Stimulated activated CD4-positive, alpha-beta T cell treated with anti-CD3 and anti-CD28 coated beads, Interleukin-15, amount 100 ng/mL, for 48 hours (primary cell): ENCODE measurements around the gene COG5.
"Not testable (repeated sequence)": the region's sequence is repeated elsewhere in the genome, so short reads cannot be mapped to it uniquely, and the experiment has no call there.

Experiments
- DNase-seq, 2 donors: peaks; one replicate each; pipeline ENCODE4 v3.0.0-alpha.2; 2020; ENCODE audit warnings: low read depth in 2 of 2

Gene COG5

GRCh38 chr7:107276220-107276827, 287.4 kb downstream of the COG5 start:
- DNase-seq, result no peak

GRCh38 chr7:107274506-107274905, 289.2 kb downstream of the COG5 start:
- no peak for DNase-seq

- DNase-seq, result no peak
Measured at GRCh38 chr7:107269790-107270189, 293.9 kb downstream of the COG5 start.

GRCh38 chr7:107268594-107268993, 295.1 kb downstream of the COG5 start:
- no peak for DNase-seq

- no peak for DNase-seq
Measured at GRCh38 chr7:107267138-107267537, 296.6 kb downstream of the COG5 start.

DNA sequence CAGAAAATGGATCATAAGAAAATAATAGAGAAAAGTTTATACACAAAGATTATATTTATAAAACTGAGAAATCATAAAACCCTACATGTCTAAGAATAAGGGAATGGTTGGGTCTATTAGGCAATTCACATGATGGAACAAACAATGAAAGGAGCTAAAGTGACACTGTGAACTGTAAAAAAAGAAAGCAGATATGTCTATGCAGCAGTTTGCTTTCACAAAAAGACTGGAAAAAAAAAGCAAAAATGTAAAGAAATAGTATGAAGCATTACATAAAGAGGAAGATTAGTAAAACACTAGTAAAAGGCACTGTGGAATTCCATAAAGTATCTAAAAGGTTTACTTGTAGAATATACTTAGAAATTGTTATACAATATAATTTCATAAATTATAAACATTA, 299.0 kb downstream of the COG5 start:
- no peak for DNase-seq

DNA sequence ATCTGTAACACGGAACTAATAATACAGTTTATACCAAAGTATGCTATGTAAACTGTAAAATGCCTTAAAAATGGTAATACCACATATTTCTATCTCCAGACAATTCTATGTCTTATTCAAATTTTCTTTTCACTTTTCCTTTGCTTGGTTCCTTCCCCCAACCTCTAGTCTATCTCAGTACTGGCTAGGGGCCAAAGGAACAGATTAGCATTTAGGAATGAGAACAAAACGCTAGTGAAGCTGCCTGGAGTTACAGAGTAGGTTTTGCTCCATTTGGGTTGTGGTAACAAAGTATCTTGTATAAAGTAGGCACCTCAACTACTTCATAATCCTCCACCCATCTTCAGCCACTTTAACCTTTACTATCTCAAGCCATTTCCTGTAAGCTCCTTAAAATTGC, 300.9 kb downstream of the COG5 start:
- DNase-seq, result no peak

GRCh38 chr7:107258737-107259136, 305.0 kb downstream of the COG5 start:
- no peak for DNase-seq

- no peak for DNase-seq
Measured at GRCh38 chr7:107255602-107256001, 308.1 kb downstream of the COG5 start.

DNA sequence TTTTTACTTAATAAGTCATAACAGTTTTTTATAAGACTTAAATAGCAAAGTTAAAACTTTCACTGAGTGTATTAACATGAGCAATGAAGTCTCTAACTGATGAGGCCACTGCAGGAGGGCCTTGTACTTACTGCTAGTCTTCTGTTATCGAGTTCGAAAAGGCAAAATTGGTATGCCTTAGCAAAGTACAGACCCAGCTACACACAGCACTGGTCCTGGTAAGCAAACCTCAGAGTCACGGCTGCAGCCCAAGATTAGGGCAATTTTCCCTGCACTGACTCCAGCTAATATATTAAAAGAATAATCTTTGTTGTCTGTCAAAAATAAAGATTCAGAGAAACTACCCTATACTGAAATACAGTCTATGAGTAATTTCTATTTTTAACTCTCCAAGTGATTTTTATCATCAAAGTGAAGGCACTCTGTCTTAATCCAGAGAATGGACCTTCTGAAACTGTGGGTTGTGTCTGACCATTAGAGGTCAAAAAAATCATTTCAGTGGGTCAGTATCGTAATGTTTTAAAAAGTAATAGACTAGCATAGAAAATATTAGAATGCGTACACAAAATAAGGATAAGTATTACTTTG, 309.2 kb downstream of the COG5 start:
- DNase-seq, result no peak

DNA sequence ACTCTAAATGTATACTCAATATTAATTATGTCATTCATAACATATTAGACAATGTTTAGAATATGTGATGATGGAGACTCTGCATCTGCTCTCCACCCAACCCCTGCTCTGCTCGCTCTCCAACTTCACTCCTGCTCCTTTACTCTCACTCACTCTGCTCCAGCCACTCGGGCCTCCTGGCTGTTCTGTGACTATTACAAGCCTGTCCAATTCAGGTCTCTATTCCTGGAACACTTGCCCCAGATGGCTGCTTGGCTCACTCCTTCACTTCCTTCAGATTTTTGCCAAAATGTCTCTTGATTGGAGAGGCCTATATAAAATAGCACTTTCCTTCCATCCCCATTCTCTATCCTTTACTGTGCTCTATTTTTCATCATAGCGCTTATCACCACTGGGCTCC, 310.1 kb downstream of the COG5 start:
- no peak for DNase-seq

- no peak for DNase-seq
Measured at GRCh38 chr7:107251963-107252362, 311.8 kb downstream of the COG5 start.

GRCh38 chr7:107248551-107249316, 315.0 kb downstream of the COG5 start:
- no peak for DNase-seq

- DNase-seq, result not testable (repeated sequence)
Measured at GRCh38 chr7:107246836-107247235, 316.9 kb downstream of the COG5 start.

DNA sequence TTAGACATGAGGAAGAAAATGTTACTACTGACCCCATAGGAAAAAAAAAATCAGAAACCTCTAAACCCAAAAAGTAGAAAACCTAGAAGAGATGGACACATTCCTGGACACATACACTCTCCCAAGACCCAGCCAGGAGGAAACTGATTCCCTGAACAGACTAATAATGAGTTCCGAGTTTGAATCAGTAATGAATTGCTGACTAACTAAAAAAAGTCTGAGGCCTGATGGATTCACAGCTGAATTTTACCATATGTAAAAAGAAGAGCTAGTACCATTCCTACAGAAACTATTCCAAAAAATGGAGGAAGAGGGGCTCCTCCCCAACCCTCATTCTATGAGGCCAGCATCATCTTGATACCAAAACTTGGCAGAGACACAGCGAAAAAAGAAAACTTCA, 319.1 kb downstream of the COG5 start:
- no peak for DNase-seq

- DNase-seq, result no peak
Measured at GRCh38 chr7:107242267-107242666, 321.5 kb downstream of the COG5 start.

DNA sequence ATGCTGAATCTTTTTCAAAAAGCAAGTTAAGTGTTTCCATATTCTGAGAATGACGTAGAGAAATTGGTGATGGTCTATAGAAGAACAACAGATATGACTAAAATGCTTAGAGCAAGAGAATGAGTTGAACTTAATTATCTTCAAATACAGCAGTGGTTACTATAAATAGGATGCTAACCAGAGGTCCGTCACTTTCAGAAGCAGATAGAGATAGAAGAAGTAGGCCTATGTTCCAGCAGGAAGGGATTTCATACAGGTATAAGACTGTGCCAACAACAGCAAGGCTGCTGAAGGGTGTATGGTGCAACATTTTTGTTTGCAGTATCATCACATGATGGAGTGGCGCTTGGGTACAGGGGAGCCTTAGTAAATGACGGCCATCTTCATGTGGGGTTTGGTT, 326.3 kb downstream of the COG5 start:
- no peak for DNase-seq

- DNase-seq, result no peak
Measured at GRCh38 chr7:107236862-107237261, 326.9 kb downstream of the COG5 start.

DNA sequence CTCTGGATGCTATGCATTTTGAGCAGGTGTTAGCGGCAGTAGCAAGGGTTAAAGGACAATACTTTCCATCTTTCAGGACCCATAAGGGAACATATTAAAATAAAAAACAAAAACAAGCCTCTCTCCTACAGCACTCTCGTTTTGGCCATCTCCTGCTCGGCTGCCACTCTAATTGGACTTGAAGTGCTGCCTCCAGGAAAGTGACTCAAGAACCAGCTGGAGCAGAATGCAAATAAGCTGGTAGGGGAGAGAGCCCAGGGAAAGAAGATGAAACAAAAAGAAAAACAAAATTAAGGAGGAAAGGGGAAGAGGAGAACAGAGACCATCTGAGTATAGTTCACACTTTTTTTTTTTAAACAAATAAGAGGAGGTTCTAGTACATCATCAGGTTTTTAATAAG, 329.3 kb downstream of the COG5 start:
- no peak for DNase-seq

GRCh38 chr7:107233981-107234380, 329.7 kb downstream of the COG5 start:
- DNase-seq, result no peak

- no peak for DNase-seq
Measured at GRCh38 chr7:107233174-107233573, 330.5 kb downstream of the COG5 start.

DNA sequence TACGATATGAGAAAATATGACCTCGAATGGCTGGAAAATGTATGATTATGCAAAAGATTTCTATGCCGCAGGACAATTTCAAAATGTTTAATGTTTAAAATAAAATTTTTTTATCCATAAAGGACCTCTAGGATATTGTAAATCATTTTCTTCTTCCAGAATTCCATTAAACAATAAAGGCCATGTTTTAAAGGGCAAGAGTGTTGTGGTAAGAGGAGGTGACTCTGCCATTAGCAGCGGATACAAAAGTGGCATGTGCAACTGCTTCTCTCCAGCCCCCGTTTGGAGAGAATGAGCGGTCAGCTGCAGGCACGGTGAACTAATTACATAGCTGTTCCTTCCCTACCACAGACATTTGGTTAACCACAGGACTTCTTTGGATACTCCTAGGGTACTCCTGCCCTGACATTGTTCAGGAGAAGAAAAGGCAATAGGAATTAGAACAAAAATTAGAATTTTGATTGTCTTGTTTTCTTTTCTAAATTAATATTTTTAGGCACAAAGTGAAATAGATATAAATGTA, 331.1 kb downstream of the COG5 start:
- DNase-seq, result no peak

- DNase-seq, result no peak
Measured at GRCh38 chr7:107230334-107230733, 333.4 kb downstream of the COG5 start.
